Chondrocyte (in vitro differentiated cells): ENCODE measurements around the gene EPHB1. TPM values are rescaled to one million over a fixed set of nuclear protein-coding genes. Genes with fewer than 3 reads are reported as not detected.

Source experiments
- DNase-seq: peaks from one replicate; pipeline ENCODE4 v3.0.0; 2021; ENCODE audit warnings: mixed read lengths, low spot score
- H3K27ac Mint-ChIP-seq: one replicate; pipeline ENCODE4 v1.8.0; 2021; ENCODE audit warnings: mild to moderate bottlenecking, moderate library complexity, mixed read lengths; ENCODE audit not compliant: unreplicated experiment
- H3K27me3 Mint-ChIP-seq: 2 replicates; pipeline ENCODE4 v1.8.0; 2021; ENCODE audit warnings: low read depth, mixed read lengths
- H3K36me3 Mint-ChIP-seq: 2 replicates; pipeline ENCODE4 v1.8.0; 2021; ENCODE audit warnings: low read depth, mixed read lengths
- H3K4me1 Mint-ChIP-seq: 2 replicates; pipeline ENCODE4 v1.8.0; 2021; ENCODE audit warnings: low read depth, mild to moderate bottlenecking, mixed read lengths
- H3K4me3 Mint-ChIP-seq: one replicate; pipeline ENCODE4 v1.8.0; 2021; ENCODE audit warnings: mild to moderate bottlenecking, moderate library complexity, mixed read lengths; ENCODE audit not compliant: unreplicated experiment
- H3K9me3 Mint-ChIP-seq: 2 replicates; pipeline ENCODE4 v1.8.0; 2021; ENCODE audit warnings: low read depth, mixed read lengths
- CTCF ChIP-seq: fragments of 200-600 bp; sonication (generic); IDR thresholded peaks from 2 replicates; pipeline ENCODE4 v1.5.0; 2021; ENCODE audit warnings: antibody characterized with exemption, mild to moderate bottlenecking, moderate library complexity
- total RNA-seq: library from RNA; stranded (reverse); gene quantifications from 3 replicates; pipeline ENCODE4 v1.2.1, GENCODE V29; 2021

The EPHB1 gene
- total RNA-seq, 1 donor from 2014 or later = 1.7 TPM

- Mint-ChIP-seq H3K4me1 (no peaks in the 10 kb centered on the region), H3K4me3 (no peak overlapping the region), H3K27me3 (peaks cover 2% of the 10 kb centered on the region), H3K27ac (no peak overlapping the region), H3K9me3 (no peaks in the 10 kb centered on the region), H3K36me3 (no peaks in the 10 kb centered on the region)
- no peak for DNase-seq
- TF ChIP-seq CTCF = no peak
Measured at GRCh38 chr3:135085652-135086436, 290.8 kb downstream of the EPHB1 start.

- Mint-ChIP-seq H3K4me3 (no peak overlapping the region), H3K27me3 (no peaks in the 10 kb centered on the region), H3K27ac (no peak overlapping the region), H3K4me1 (no peaks in the 10 kb centered on the region), H3K9me3 (no peaks in the 10 kb centered on the region), H3K36me3 (no peaks in the 10 kb centered on the region)
- no peak for DNase-seq
- TF ChIP-seq CTCF = no peak
Measured at GRCh38 chr3:135087782-135088181, 292.7 kb downstream of the EPHB1 start.

- no peaks in the 10 kb centered on the region for H3K4me1 Mint-ChIP-seq
- H3K9me3 Mint-ChIP-seq = no peaks in the 10 kb centered on the region
Measured at GRCh38 chr3:135089451-135089850, 294.4 kb downstream of the EPHB1 start.

GRCh38 chr3:135090020-135090717, 295.1 kb downstream of the EPHB1 start:
- no peak overlapping the region for H3K27ac Mint-ChIP-seq
- no peak overlapping the region for H3K4me3 Mint-ChIP-seq
- no peaks in the 10 kb centered on the region for H3K27me3 Mint-ChIP-seq

More at GRCh38 chr3:135089451-135089850, 294.4 kb downstream of the EPHB1 start:
- no peak overlapping the region for H3K27ac Mint-ChIP-seq
- DNase-seq = no peak
- no peak for TF ChIP-seq CTCF
- no peaks in the 10 kb centered on the region for H3K27me3 Mint-ChIP-seq
- no peaks in the 10 kb centered on the region for H3K36me3 Mint-ChIP-seq
- H3K4me3 Mint-ChIP-seq = no peak overlapping the region

More at GRCh38 chr3:135090020-135090717, 295.1 kb downstream of the EPHB1 start:
- Mint-ChIP-seq H3K36me3 (no peaks in the 10 kb centered on the region), H3K9me3 (no peaks in the 10 kb centered on the region), H3K4me1 (no peaks in the 10 kb centered on the region)
- no peak for TF ChIP-seq CTCF
- no peak for DNase-seq
